ENCODE results near the gene ZNF253. TPM values are rescaled to one million over a fixed set of nuclear protein-coding genes. Genes with fewer than 3 reads are reported as not detected.
"Not testable (repeated sequence)": the region's sequence is repeated elsewhere in the genome, so short reads cannot be mapped to it uniquely, and the experiment has no call there.

ZNF253 gene
- total RNA-seq, 2 donors from 2014 or later = 6.3 to 8.2 TPM

DNA sequence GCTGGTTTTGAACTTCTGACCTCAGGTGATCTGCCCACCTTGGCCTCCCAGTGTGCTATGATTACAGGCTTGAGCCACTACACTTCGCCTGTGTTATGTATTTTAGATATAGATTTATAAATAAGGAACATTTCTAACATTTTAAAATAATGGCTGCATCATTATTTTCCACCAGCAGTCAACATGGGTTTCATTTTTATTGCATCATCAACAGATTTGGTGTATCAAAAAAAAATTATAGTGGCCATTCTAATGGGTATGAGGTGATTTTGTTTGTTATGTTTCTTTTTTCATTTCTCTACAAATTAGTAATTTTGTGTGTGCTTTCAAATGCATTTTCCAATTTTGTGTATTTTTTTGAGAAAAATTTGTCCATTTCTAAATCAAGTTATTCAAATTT is 18.9 kb downstream of the ZNF253 start:
- intact Hi-C loops (cut with DNase I) = no loop called here
- no peak for ATAC-seq
- no peak for DNase-seq

DNA sequence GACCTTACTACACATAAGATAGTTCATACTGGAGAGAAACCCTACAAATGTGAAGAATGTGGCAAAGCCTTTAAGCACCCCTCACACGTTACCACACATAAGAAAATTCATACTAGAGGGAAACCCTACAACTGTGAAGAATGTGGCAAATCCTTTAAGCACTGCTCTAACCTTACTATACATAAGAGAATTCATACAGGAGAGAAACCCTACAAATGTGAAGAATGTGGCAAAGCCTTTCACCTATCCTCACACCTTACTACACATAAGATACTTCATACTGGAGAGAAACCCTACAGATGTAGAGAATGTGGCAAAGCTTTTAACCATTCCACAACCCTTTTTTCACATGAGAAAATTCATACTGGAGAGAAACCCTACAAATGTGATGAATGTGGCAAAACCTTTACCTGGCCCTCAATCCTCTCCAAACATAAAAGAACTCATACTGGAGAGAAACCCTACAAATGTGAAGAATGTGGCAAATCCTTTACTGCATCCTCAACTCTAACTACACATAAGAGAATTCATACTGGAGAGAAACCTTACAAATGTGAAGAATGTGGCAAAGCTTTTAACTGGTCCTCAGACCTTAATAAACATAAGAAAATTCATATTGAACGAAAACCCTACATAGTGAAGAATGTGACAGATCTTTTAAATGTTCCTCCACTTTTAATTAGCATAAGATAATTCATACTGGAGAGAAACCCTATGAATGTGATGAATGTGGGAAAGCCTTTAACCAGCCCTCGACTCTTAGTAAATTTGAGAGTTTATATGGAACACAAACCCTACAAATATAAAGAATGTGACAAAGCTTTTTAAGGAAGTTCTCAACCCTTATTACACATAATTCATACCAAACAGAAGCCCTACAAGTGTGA is 26.6 kb downstream of the ZNF253 start:
- intact Hi-C loops (cut with DNase I); ATAC-seq; DNase-seq: not testable (repeated sequence)

DNA sequence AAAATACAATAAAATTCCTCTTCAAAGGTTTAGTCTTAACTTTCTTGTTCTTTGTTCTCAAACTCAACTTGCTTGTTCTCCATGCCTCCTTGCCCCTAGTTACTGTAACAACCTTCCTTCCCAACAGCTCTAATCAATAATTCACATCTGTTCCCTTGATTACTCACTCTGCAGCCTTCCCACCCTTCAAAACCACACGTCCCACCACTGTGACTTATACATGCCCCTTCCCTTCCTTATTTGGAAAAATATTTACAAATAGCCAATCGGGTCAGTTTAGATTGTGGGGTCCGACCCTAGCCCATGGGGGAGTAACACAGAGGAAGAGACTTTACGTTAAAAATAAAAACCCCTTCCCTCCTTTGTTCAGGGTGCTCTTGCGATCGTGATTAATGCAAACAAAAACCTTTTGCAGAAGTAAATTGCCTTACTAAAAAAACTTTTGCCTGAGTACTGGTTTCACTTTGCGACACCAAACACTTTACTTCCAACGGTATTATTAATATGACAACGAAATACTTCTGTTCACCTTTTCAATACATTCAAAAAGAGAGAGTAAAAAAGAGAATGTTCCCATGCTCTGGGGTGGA is 34.6 kb downstream of the ZNF253 start:
- ATAC-seq (peak in 1 of 2 donors; percentile 16), DNase-seq (no peak)
- intact Hi-C loops (cut with DNase I) = no loop called here

DNA sequence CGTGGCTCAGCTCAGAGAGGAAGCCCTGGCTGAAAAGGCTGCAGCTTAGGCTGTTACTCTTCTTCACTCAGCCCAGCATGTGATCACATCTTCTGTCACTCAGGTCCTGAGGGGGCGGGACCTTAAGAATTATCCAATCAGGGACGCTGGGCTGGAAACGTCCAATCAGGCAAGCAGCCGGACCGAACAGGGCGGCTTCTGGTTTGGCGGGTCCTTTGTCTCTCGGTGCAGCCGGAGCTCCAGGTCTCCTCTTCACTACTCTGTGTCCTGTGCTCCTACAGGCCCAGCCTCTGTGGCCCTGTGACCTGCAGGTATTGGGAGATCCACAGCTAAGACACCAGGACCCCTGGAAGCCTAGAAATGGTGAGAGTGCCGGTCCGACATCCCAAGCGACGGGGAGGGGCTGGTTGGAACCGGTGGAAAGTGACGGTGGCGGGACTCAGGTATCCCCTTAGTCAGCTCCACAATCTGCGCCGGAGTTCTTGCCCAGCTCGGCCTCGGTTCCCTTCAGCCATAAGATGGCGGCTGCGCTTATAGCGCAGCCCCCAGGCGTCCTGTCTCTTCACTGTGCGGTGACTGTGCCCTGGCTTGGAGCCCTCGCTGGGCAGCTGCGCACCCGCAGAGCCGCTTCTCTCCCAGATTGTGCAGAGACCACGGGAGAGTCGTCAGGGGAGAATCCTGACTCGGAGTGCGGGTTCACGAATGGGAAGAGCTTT is 35.2 kb downstream of the ZNF253 start, which contains the start of gene ZNF93:
ZNF93 (plus strand) TSS at position 218 of the 716 bp plus-strand sequence; CDS start at position 361, 143 bp downstream.
- DNase-seq (peak; percentile 95), ATAC-seq (peak; percentile 99)
- intact Hi-C loops (cut with DNase I) = no loop called here

DNA sequence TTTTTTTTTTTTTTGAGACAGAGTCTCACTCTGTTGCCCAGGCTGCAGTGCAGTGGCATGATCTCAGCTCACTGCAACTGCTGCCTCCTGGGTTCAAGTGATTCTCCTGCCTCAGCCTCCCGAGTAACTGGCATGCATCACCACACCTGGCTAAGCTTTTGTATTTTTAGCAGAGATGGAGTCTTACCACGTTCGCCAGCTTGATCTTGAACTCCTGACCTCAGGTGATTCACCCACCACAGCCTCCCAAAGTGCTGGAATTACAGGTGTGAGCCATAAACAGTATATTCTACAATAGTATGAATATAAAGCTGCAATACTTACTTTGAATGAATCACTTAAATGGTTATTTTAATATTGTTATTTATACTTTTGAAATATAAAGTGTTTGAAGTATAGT is 41.9 kb downstream of the ZNF253 start:
- ATAC-seq; DNase-seq; intact Hi-C loops (cut with DNase I): not testable (repeated sequence)

DNA sequence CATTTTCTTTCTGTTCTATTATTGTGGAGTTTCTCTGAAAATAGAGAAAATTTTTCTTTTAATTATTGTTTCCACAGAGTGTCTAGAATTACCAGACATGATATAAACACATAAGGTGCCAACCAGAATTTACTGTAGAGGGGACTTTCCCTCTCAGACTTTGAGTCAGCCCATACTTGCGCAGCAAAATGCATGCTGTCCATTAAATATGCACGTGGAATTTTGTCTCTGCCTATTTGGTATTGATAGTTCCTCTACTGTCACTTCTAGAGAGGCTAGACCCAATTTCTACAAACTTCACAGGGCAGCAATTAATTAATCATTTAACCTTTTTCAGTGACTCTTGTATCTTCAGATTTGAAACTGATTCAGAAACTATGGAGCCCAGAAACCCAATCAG is 44.0 kb downstream of the ZNF253 start:
- ATAC-seq = no peak

DNA sequence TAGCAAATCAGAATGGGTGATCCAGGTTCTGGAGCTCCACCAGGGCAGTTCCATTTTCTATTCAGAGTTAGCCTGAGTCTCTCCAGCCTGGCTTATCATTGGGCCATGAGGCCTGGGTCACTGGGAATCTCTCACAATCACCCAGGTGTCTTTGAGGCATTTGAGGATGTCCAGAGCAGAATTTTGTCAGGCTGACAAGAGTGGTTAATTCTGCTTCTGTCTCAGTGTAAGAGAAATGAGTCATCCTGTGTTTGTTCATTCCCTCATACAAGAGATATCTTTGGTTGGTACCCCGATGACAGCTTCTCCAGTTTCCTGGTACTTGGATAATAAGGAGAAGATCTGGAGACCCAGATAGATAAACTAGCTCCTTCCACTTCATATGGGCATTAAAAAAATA is 45.5 kb downstream of the ZNF253 start:
- ATAC-seq = peak in 1 of 2 donors; percentile 61
- no peak for DNase-seq
- intact Hi-C loops (cut with DNase I) = no loop called here

More for the DNA sequence above, 44.0 kb downstream of the ZNF253 start:
- no peak for DNase-seq
- intact Hi-C loops (cut with DNase I) = no loop called here

DNA sequence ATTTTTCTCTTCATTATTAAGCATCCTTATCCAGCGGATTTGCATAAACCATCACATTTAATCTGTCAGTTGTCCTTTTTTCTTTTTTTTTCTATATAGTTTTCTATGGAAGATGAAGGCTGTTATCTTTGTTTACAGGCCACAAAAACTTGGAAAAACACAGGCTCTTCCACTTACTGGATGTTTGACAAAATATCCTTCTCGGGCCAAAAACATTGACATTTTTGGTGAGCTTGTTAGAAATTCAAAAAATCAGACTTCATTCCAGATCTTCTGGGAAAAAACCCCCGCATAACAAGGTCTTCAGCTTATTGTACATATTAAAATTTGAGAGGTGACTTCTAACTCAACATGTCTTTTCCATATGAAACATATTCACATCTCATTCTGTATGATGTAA is 48.9 kb downstream of the ZNF253 start:
- no peak for ATAC-seq
- intact Hi-C loops (cut with DNase I) = no loop called here
- DNase-seq = no peak

DNA sequence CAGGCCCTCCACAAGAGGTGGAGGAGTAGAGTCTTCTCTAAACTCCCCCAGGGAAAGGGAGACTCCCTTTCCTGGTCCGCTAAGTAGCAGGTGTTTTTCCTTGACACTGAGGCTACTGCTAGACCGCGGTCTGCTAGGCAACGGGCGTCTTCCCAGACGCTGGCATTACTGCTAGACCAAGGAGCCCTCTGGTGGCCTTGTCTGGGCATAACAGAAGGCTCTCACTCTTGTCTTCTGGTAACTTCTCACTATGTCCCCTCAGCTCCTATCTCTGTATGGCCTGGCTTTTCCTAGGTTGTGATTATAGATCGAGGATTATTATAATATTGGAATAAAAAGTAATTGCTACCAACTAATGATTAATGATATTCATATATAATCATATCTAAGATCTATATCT is 64.7 kb downstream of the ZNF253 start:
- ATAC-seq; intact Hi-C loops (cut with DNase I): not testable (repeated sequence)

DNA sequence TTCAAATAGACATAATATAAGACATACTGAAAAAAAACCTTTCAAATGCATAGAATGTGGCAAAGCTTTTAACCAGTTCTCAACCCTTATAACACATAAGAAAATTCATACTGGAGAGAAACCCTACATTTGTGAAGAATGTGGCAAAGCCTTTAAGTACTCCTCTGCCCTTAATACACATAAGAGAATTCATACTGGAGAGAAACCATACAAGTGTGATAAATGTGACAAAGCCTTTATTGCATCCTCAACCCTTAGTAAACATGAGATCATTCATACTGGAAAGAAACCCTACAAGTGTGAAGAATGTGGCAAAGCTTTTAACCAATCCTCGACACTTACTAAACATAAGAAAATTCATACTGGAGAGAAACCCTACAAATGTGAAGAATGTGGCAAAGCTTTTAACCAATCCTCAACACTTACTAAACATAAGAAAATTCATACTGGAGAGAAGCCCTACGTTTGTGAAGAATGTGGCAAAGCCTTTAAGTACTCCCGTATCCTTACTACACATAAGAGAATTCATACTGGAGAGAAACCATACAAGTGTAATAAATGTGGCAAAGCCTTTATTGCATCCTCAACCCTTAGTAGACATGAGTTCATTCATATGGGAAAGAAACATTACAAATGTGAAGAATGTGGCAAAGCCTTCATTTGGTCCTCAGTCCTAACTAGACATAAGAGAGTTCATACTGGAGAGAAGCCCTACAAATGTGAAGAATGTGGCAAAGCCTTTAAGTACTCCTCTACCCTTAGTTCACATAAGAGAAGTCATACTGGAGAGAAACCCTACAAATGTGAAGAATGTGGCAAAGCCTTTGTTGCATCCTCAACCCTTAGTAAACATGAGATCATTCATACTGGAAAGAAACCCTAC is 68.0 kb downstream of the ZNF253 start:
- ATAC-seq; DNase-seq; intact Hi-C loops (cut with DNase I): not testable (repeated sequence)

More for the DNA sequence above, 64.7 kb downstream of the ZNF253 start:
- DNase-seq = peak; percentile 70

DNA sequence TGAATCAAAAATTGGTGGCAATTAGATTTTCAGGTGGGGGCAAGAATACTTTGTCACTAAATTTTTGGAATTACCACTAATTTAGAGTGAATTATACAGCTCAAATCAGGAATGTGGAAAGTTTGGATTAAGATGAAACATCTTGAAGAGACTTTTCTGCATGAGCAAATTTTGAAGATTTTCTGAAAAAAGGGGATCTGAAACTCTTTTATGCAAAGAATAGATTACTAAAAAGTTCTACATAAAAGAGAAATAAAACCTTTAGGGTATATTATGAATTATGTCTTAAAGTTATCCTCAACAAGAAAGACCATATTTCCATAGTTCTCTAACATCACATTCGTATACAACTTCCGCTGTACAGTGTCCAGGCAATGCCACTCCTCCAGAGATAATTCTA is 71.7 kb downstream of the ZNF253 start:
- intact Hi-C loops (cut with DNase I) = no loop called here
- ATAC-seq (no peak), DNase-seq (no peak)

DNA sequence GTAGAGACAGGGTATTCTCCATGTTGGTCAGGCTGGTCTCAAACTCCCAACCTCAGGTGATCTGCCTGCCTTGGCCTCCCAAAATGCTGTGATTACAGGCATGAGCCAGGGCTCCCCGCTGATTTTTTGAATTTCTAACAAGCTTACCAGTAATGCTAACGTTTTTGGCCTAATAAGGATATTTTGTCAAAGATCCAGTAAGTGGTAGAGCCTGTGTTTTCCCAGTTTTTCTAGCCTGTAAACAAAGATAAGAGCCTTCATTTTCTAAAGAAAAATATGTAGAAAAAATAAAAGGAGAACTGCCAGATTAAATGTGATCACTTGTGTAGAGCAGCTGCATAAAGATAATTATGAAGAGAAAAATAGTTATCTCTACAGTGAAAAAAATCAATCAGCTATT is 72.8 kb downstream of the ZNF253 start:
- intact Hi-C loops (cut with DNase I) = no loop called here
- ATAC-seq = no peak

DNA sequence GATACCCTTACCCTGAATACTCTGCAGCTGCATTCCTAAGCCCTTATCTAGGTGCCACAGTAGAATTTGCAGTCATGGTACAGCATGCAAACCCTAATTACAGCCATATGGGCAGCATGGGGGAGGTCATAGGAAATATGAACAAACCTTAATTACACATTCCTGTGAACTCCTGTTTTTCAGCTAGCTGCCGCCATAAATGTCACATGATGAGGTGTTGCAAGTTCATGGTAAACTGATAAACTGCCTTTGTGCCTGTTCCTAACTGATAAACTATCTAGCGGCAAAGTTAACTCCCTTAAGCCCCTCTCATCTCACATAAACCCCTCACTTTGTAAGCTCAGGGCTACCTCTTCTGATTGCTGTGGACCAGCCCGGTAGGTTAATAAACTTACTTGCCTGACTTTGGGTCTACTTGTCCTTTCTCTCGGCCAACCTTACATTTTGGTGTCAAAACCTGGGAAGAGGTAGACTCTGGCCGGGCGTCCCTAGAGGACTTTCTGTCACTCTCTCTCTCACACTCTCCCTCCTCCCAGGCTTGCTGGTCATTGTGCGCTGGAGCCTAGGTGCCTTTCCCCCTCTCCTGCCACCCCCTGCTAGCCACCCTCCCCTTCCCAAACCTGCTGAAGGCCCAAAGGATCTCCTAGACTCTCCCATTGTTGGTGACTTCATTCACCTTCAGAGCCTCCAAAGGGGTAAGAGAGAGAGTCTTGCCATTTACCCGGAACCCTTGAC is 78.3 kb downstream of the ZNF253 start:
- intact Hi-C loops (cut with DNase I) = no loop called here
- ATAC-seq (no peak), DNase-seq (no peak)

More for the DNA sequence above, 72.8 kb downstream of the ZNF253 start:
- DNase-seq = no peak

Other genes starting within 250 kb of the ZNF253 start
- gene PBX4, start 247.2 kb upstream of the ZNF253 start, total RNA-seq = under 1 TPM; 0.35 to 0.37 TPM
- gene LPAR2, start 237.7 kb upstream of the ZNF253 start, total RNA-seq = 1 to 10 TPM in 1 of 2 donors, under 1 TPM in 1; 0.47 to 2.6 TPM
- 1 to 10 TPM; 5.8 to 7.5 TPM for gene GMIP, start 222.2 kb upstream of the ZNF253 start, total RNA-seq
- 10 to 100 TPM; 24.1 to 29.6 TPM for gene ATP13A1, start 202.2 kb upstream of the ZNF253 start, total RNA-seq
- 1 to 10 TPM; 4.9 to 6.4 TPM for gene ZNF101, start 197.0 kb upstream of the ZNF253 start, total RNA-seq
- gene ZNF14, start 132.8 kb upstream of the ZNF253 start, total RNA-seq = 1 to 10 TPM; 4.6 to 4.7 TPM
- 10 to 100 TPM; 12.5 to 12.8 TPM for gene ZNF506, start 44.1 kb upstream of the ZNF253 start, total RNA-seq
- 1 to 10 TPM; 2.7 to 3.4 TPM for gene ZNF93, start 35.1 kb downstream of the ZNF253 start, total RNA-seq
- gene ZNF682, start 173.6 kb downstream of the ZNF253 start, total RNA-seq = 1 to 10 TPM; 3.5 to 3.7 TPM
- 1 to 10 TPM; 1.7 to 2.0 TPM for gene ZNF90, start 212.1 kb downstream of the ZNF253 start, total RNA-seq

All from left cardiac atrium (tissue), 4 donors.